K562 (cell line): Measurements from ENCODE around the gene SLC9A3. TPM values are rescaled to one million over a fixed set of nuclear protein-coding genes. Genes with fewer than 3 reads are reported as not detected.

Experiments used
- ATAC-seq: fragments of 200-7000 bp; cut with Tn5 transposase; 3 replicates; pipeline ENCODE4 v1.9.1; 2020; ENCODE audit warnings: moderate library complexity
- BruUV-seq: library from RNA; stranded (reverse); fragments of 400-500 nt; replicated peaks from 2 replicates; lab custom pipeline; 2021; lab: Mats Ljungman, UMichigan
- CTCF ChIA-PET: fragments of 300-600 bp; formaldehyde crosslinking; extraction: SDS; loops from one replicate; lab custom pipeline; 2021; ENCODE audit warnings: low intra/inter-chr PET ratio; lab: Yijun Ruan, JAX
- POLR2A ChIA-PET: fragments of 300-600, 350-650 bp; sonication (Branson Sonifier 250); formaldehyde crosslinking; extraction: SDS; loops from one replicate; lab custom pipeline; 2021; ENCODE audit warnings: antibody characterized with exemption, inconsistent platforms; lab: Yijun Ruan, JAX
- DNase-seq, 4 experiments: peaks; one replicate each; pipeline versions ENCODE4 v3.0.0 to v3.0.0-alpha.2; 2011 to 2018; ENCODE audit warnings: low spot score in 3 of 4, mixed read lengths in 3 of 4; ENCODE audit errors: extremely low read depth in 1 of 4
- FAIRE-seq: peaks from 2 replicates; lab custom pipeline; 2011; peaks lifted over from hg19 to GRCh38; lab: Jason Lieb, UNC
- H2AFZ ChIP-seq: 2 replicates; pipeline ENCODE4 v1.6.0; 2011; ENCODE audit warnings: low read depth, low read length, control low read depth, inconsistent platforms
- H3K27ac ChIP-seq: fragments of 200-600 bp; 3 replicates; pipeline ENCODE4 v1.8.0; 2011; ENCODE audit warnings: low read depth, mild to moderate bottlenecking, control low read depth, inconsistent platforms, low read length, moderate library complexity, mixed read lengths; ENCODE audit errors: extremely low read depth
- H3K27me3 ChIP-seq, 2 experiments: fragments of 300-600 bp in 1 of 2; 2 replicates in 1 of 2; 3 replicates in 1 of 2; pipeline versions ENCODE4 v1.6.0 to v1.8.0; 2011; ENCODE audit warnings: inconsistent platforms in 2 of 2, low read length in 2 of 2, mild to moderate bottlenecking in 1 of 2, mixed read lengths in 1 of 2, moderate library complexity in 1 of 2; ENCODE audit not compliant: control insufficient read depth in 2 of 2, insufficient read depth in 2 of 2
- H3K36me3 ChIP-seq: fragments of 300-600 bp; 3 replicates; pipeline ENCODE4 v1.8.0; 2011; ENCODE audit warnings: mild to moderate bottlenecking, low read length, inconsistent platforms; ENCODE audit not compliant: control insufficient read depth, insufficient read depth
- H3K4me1 ChIP-seq, 2 experiments: fragments of 200-600 bp in 1 of 2; replicated peaks in 1 of 2; 2 replicates in 1 of 2; 3 replicates in 1 of 2; pipeline versions ENCODE4 v1.5.1 to v1.8.0; 2011; ENCODE audit warnings: inconsistent platforms in 2 of 2, low read length in 2 of 2, mild to moderate bottlenecking in 1 of 2, mixed read lengths in 1 of 2, moderate library complexity in 1 of 2; ENCODE audit not compliant: control insufficient read depth in 2 of 2, insufficient read depth in 2 of 2
- H3K4me2 ChIP-seq: 2 replicates; pipeline ENCODE4 v1.6.1; 2011; ENCODE audit warnings: low read length, control low read depth, inconsistent platforms, mixed read lengths; ENCODE audit not compliant: insufficient read depth
- H3K4me3 ChIP-seq: fragments of 200-600 bp; sonication (generic), shearing (Covaris generic); 2 replicates; pipeline ENCODE4 v1.5.1; 2016; ENCODE audit warnings: control low read depth, inconsistent platforms
- H3K79me2 ChIP-seq: fragments of 200-600 bp; 3 replicates; pipeline ENCODE4 v1.8.0; 2011; ENCODE audit warnings: low read length, inconsistent platforms; ENCODE audit not compliant: control insufficient read depth, insufficient read depth
- H3K9ac ChIP-seq, 2 experiments: 2 replicates each; pipeline versions ENCODE4 v1.6.0 to v1.6.1; 2011; ENCODE audit warnings: low read depth in 2 of 2, low read length in 2 of 2, control low read depth in 1 of 2, inconsistent platforms in 1 of 2, mild to moderate bottlenecking in 1 of 2, mixed read lengths in 1 of 2; ENCODE audit not compliant: insufficient read depth in 1 of 2
- H3K9me1 ChIP-seq: one replicate; pipeline ENCODE4 v1.6.0; 2011; ENCODE audit warnings: inconsistent platforms, mild to moderate bottlenecking, low read length, moderate library complexity; ENCODE audit not compliant: control insufficient read depth, insufficient read depth
- H3K9me3 ChIP-seq: replicated peaks from 2 replicates; pipeline ENCODE4 v1.5.1; 2011; ENCODE audit warnings: low read depth, low read length, inconsistent platforms; ENCODE audit not compliant: control insufficient read depth, insufficient read depth
- H4K20me1 ChIP-seq: replicated peaks from 2 replicates; pipeline ENCODE4 v1.6.1; 2011; ENCODE audit warnings: low read length, inconsistent platforms, mixed read lengths; ENCODE audit not compliant: control insufficient read depth, insufficient read depth
- RBM17 ChIP-seq: fragments of 200-400 bp; formaldehyde crosslinking; IDR thresholded peaks from 2 replicates; pipeline ENCODE4 v1.6.1; 2017; ENCODE audit warnings: low read depth, mild to moderate bottlenecking, low read length, borderline replicate concordance
- SAFB2 ChIP-seq: fragments of 200-400 bp; formaldehyde crosslinking; IDR thresholded peaks from 2 replicates; pipeline ENCODE4 v1.6.1; 2018; ENCODE audit warnings: borderline replicate concordance, low read length, low read depth, moderate library complexity; ENCODE audit not compliant: severe bottlenecking
- SREBF2 ChIP-seq: sonication (generic); formaldehyde crosslinking; IDR thresholded peaks from 2 replicates; pipeline ENCODE4 v1.4.0; 2020; ENCODE audit warnings: mild to moderate bottlenecking, missing genetic modification reagents
- ZKSCAN3 ChIP-seq: fragments of 250-450 bp; sonication (Bioruptor Pico); IDR thresholded peaks from 2 replicates; pipeline ENCODE4 v1.4.0; 2020
- ZNF143 ChIP-seq: sonication (generic); formaldehyde crosslinking; IDR thresholded peaks from 2 replicates; pipeline ENCODE4 v1.9.0; 2022; ENCODE audit warnings: mild to moderate bottlenecking, missing genetic modification reagents
- ZNF740 ChIP-seq, 3 experiments: fragments of 200-800 bp in 1 of 3; sonication (Bioruptor generic) in 1 of 3; sonication (generic) in 1 of 3; formaldehyde crosslinking in 1 of 3; IDR thresholded peaks; 2 replicates each; pipeline versions ENCODE4 v1.6.1 to v1.8.0; 2016 to 2022; ENCODE audit warnings: mild to moderate bottlenecking in 2 of 3, missing compliant biosample characterization in 2 of 3, missing genetic modification characterization in 2 of 3, missing genetic modification reagents in 1 of 3
- WGBS: fragments of 100-300 bp; shearing (Covaris generic); methylation state at CpG from one replicate; pipeline ENCODE4 v1.1.6; 2016; ENCODE audit warnings: low coverage, mixed read lengths; ENCODE audit not compliant: insufficient coverage; ENCODE audit errors: missing lambda C conversion rate; 5-methylcytosine and 5-hydroxymethylcytosine counted together
- in situ Hi-C: fragments of 300-500 bp; cut with MboI; formaldehyde crosslinking; loops from 4 replicates; pipeline ENCODE4 v1.15.0; 2018; ENCODE audit warnings: inconsistent platforms, mixed read lengths
- intact Hi-C: fragments of 100-400 bp; cut with micrococcal nuclease; formaldehyde crosslinking; loops from 2 replicates; pipeline ENCODE4 v1.14.2; 2022
- polyA plus RNA-seq, 8 experiments: library from polyadenylated mRNA; depleted of rRNA in 4 of 8; stranded (reverse) in 5 of 8; unstranded in 3 of 8; fragments of >200 nt; fragmentation: Nextera tagmentation in 2 of 8; fragmentation: Illumina TruSeq in 1 of 8; extraction: Ambion mirVana in 2 of 8; extraction: Trizol in 1 of 8; gene quantifications; 2 replicates each; pipeline versions ENCODE4 v1.2.1 to v1.2.3, GENCODE V29; 2011 to 2014; ENCODE audit warnings: inconsistent platforms in 1 of 8, missing spikeins in 1 of 8
- total RNA-seq, 7 experiments: library from RNA; depleted of rRNA in 6 of 7; stranded (reverse); fragments of >200 nt in 6 of 7; fragmentation: Illumina TruSeq in 2 of 7; extraction: Trizol in 2 of 7; gene quantifications; 2 replicates each; pipeline versions ENCODE4 v1.2.1 to v1.2.3, GENCODE V29; 2011 to 2021; ENCODE audit warnings: low replicate concordance in 1 of 7

SLC9A3 gene
- total and polyA plus RNA-seq, 9 of the 15 experiments (the other 6 are each of a cell fraction or from before 2014, with no cell fraction given), result 1.5 to 5.8 (median 3.7) TPM; not detected in 2

GRCh38 chr5:432928-433791 is 91.1 kb downstream of the SLC9A3 start:
- BruUV-seq, result no TSS peak
- TF ChIP-seq SAFB2 (no peak), ZNF740 (CRISPR knock-in tag; IDR thresholded peaks at IDR 0.05) (no peak), ZNF740 (tag; IDR thresholded peaks at IDR 0.05) (no peak), ZKSCAN3 (no peak), ZNF143 (no peak), RBM17 (no peak), SREBF2 (CRISPR knock-in tag) (no peak)
- FAIRE-seq (no peak), ATAC-seq (no peak), DNase-seq (no peak)
- H3K4me3 ChIP-seq, result no peak overlapping the region
- in situ Hi-C loops (loop anchor here (5.0 kb wide), 1 partner anchor 121 kb away; no protein-coding TSS in a partner anchor), intact Hi-C loops (no loop called here)
- no peaks in the 10 kb centered on the region for H3K9me1 ChIP-seq
- no peak overlapping the region for H3K9ac ChIP-seq
- peaks cover 0 to 51% of the 10 kb centered on the region in 2 experiments; a peak in 2 of 5 replicates for H3K4me1 ChIP-seq
- H3K27ac ChIP-seq, result no peak overlapping the region
- H3K4me2 ChIP-seq, result no peak overlapping the region
- no peaks in the 10 kb centered on the region for H3K36me3 ChIP-seq
- no peaks in the 10 kb centered on the region for H3K79me2 ChIP-seq
- no peak overlapping the region for H2AFZ ChIP-seq
- H3K9me3 ChIP-seq, result no peaks in the 10 kb centered on the region
- 6% methylated on average over 20 of the region's 23 CpGs for WGBS
- CTCF ChIA-PET, result no interaction called here
- POLR2A ChIA-PET, result interaction anchor here (1.0 to 1.4 kb wide), 2 partner anchors 12 to 16 kb away, joined by 3 to 4 read pairs; no protein-coding TSS in a partner anchor
- H3K27me3 ChIP-seq, result peaks cover 44 to 87% of the 10 kb centered on the region in 2 experiments
- no peaks in the 10 kb centered on the region; the same call in 1 of the 2 replicates for H4K20me1 ChIP-seq
